AG04450 (cell line): Measurements from ENCODE around the gene NCAPD3. TPM values are rescaled to one million over a fixed set of nuclear protein-coding genes. Genes with fewer than 3 reads are reported as not detected.

Source experiments
- CTCF ChIA-PET: fragments of 300-600, 350-600 bp; formaldehyde crosslinking; extraction: SDS; loops from one replicate; lab custom pipeline; 2022; ENCODE audit warnings: antibody characterized with exemption, inconsistent platforms; lab: Charles Lee
- POLR2A ChIA-PET: fragments of 350-600 bp; formaldehyde crosslinking; extraction: SDS; loops from one replicate; lab custom pipeline; 2021; ENCODE audit warnings: antibody characterized with exemption, inconsistent platforms; lab: Yijun Ruan, JAX
- DNase-seq: peaks from one replicate; pipeline ENCODE4 v3.0.0-alpha.2; 2011; ENCODE audit warnings: low read depth, low spot score
- H3K27ac ChIP-seq: one replicate; pipeline ENCODE4 v1.5.1; 2012; ENCODE audit warnings: low read depth, low read length, control low read depth
- H3K27me3 ChIP-seq: one replicate; pipeline ENCODE4 v1.6.0; 2012; ENCODE audit warnings: low read length; ENCODE audit not compliant: control insufficient read depth, insufficient read depth
- H3K4me3 ChIP-seq: 2 replicates; pipeline ENCODE4 v1.5.1; 2011; ENCODE audit warnings: mild to moderate bottlenecking, low read depth, low read length, control low read depth
- H3K9me3 ChIP-seq: 2 replicates; pipeline ENCODE4 v1.5.1; 2012; ENCODE audit warnings: low read length; ENCODE audit not compliant: control insufficient read depth, insufficient read depth
- CTCF ChIP-seq: IDR thresholded peaks from 2 replicates; pipeline ENCODE4 v1.5.1; 2011; ENCODE audit warnings: low read depth, low read length, control low read depth, inconsistent platforms
- polyA plus RNA-seq: library from polyadenylated mRNA; depleted of rRNA; stranded (reverse); fragments of >200 nt; gene quantifications from 2 replicates; pipeline ENCODE4 v1.2.3, GENCODE V29; 2011

The NCAPD3 gene
- polyA plus RNA-seq, 1 experiment, result 12.2 TPM

- H3K9me3 ChIP-seq, result no peaks in the 10 kb centered on the region
- POLR2A ChIA-PET, result no interaction called here
- CTCF ChIA-PET, result no interaction called here
- no peak overlapping the region for H3K4me3 ChIP-seq
- DNase-seq, result no peak
- H3K27me3 ChIP-seq, result no peaks in the 10 kb centered on the region
- no peak for TF ChIP-seq CTCF
- no peak overlapping the region for H3K27ac ChIP-seq
Measured at GRCh38 chr11:134170177-134170918, 53.4 kb downstream of the NCAPD3 start.

DNA sequence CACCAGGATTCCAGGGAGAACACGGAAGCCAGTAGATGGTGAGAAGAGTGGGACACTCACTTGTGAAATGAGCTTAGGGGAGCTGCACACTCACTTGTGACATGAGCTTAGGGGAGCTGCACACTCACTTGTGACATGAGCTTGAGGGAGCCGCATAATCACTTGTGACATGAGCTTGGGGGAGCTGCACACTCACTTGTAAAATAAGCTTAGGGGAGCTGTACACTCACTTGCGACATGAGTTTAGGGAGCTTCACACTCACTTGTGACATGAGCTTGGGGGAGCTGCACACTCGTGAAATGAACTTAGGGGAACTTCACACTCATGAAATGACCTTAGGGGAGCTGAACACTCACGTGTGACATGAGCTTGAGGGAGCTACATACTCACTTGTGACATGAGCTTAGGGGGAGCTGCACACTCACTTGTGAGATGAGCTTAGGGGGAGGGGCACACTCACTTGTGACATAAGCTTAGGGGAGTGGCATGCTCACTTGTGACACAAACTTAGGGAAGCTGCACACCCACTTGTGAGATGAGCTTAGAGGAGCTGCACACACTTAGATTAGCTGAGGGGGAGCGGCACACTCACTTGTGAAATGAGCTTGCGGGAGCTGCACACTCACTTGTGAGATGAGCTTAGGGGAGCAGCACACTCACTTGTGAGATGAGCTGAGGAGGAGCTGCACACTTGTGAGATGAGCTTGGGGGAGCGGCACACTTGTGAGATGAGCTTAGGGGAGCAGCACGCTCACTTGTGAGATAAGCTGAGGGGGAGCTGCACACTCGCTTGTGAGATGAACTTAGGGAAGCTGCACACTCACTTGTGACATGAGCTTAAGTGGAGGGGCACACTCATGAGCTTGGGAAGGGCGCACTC lies 59.0 kb downstream of the NCAPD3 start:
- no peak for TF ChIP-seq CTCF
- ChIA-PET POLR2A (interaction anchor here (0.7 kb wide), 1 partner anchor 108 kb away, joined by 7 read pairs; no protein-coding TSS in a partner anchor), CTCF (interaction anchor here (0.5 to 1.1 kb wide), 2 partner anchors 43 to 237 kb away, joined by 3 to 4 read pairs; no protein-coding TSS in a partner anchor)
- Histone ChIP-seq H3K4me3 (no peak overlapping the region), H3K27me3 (no peaks in the 10 kb centered on the region), H3K9me3 (no peaks in the 10 kb centered on the region), H3K27ac (peak overlapping the region; percentile 11)
- DNase-seq, result no peak

GRCh38 chr11:134159652-134160051 lies 64.1 kb downstream of the NCAPD3 start:
- no peak for TF ChIP-seq CTCF
- DNase-seq, result no peak
- no peaks in the 10 kb centered on the region for H3K27me3 ChIP-seq
- no peaks in the 10 kb centered on the region for H3K9me3 ChIP-seq
- CTCF ChIA-PET, result interaction anchor here (0.8 kb wide), 1 partner anchor 19 kb away, joined by 3 read pairs; no protein-coding TSS in a partner anchor
- POLR2A ChIA-PET, result no interaction called here
- no peak overlapping the region for H3K27ac ChIP-seq
- no peak overlapping the region for H3K4me3 ChIP-seq

DNA sequence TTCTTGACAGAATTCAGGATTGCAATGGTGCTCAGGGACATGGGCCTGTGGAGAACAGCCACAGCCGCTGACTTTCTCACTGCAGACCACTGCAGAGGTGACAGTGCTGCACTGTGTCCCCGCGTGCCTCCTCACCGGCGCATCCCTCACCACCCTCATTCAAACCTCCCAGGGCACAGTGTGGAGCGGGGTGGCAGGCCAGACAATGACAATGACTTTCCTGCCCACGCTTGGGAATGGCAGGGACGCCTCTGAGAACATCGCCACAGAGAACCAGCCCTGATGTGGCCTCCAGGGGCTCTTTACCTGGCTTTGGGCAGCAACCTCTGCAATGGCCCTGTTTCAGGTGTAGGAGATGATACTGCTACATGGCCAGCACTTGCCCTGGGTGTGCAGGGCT lies 65.7 kb downstream of the NCAPD3 start:
- DNase-seq, result no peak

More for the DNA sequence above, 65.7 kb downstream of the NCAPD3 start:
- no peak overlapping the region for H3K27ac ChIP-seq
- ChIA-PET CTCF (no interaction called here), POLR2A (no interaction called here)
- TF ChIP-seq CTCF, result no peak
- no peak overlapping the region for H3K4me3 ChIP-seq
- no peaks in the 10 kb centered on the region for H3K9me3 ChIP-seq
- no peaks in the 10 kb centered on the region for H3K27me3 ChIP-seq
